ENCODE results near the gene DGKE.

GRCh38 chr17:56886288-56886731 lies 52.4 kb downstream of the DGKE start:
- TF ChIP-seq CTCF (IDR thresholded peaks at IDR 0.05; ENCODE audit: poor library complexity) (no peak), EZH2 (IDR thresholded peaks at IDR 0.05; ENCODE audit: borderline replicate concordance) (no peak)
